Measurements from ENCODE around the gene PXYLP1. TPM values are rescaled to one million over a fixed set of nuclear protein-coding genes. Genes with fewer than 3 reads are reported as not detected.

PXYLP1 gene
- polyA plus RNA-seq, 1 donor from 2014 or later, result 109 TPM

DNA sequence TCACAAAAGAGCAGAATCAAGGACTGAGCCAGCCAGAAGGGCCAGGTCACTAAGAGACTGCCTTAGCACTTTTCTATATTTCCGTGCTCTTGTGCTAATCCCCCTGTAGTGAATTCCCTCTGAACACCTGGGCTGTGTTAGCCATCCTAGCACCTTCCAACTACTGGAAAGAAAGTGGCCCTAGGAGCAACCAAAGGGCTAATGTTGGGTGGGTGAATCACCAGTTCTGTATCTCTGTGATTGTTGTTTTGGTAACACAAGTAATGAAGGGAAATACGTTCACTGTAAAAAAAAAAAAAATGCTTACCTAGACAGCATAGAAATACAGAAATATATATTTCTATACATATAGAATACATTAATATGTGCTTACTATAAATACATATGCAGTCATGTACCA, 43.9 kb downstream of the PXYLP1 start:
- no peak overlapping the region for H3K4me3 ChIP-seq (ENCODE audit: low read length)
- no peaks in the 10 kb centered on the region for H4K20me1 ChIP-seq (ENCODE audit: insufficient read depth)
- H3K4me2 ChIP-seq (ENCODE audit: low read length), result no peak overlapping the region
- H3K27ac ChIP-seq (ENCODE audit: low read length), result no peak overlapping the region
- no peaks in the 10 kb centered on the region for H3F3A ChIP-seq (ENCODE audit: insufficient read depth, low read length, poor library complexity, severe bottlenecking)
- H3K9ac ChIP-seq (ENCODE audit: low read length), result no peak overlapping the region
- H3K9me3 ChIP-seq (ENCODE audit: low read length), result no peaks in the 10 kb centered on the region
- no peaks in the 10 kb centered on the region for H3K27me3 ChIP-seq (ENCODE audit: insufficient read depth, low read depth, low read length)
- no peaks in the 10 kb centered on the region for H3K9me2 ChIP-seq (ENCODE audit: insufficient read depth, low read length)
- no peaks in the 10 kb centered on the region for H3K79me2 ChIP-seq (replicated peaks; ENCODE audit: insufficient read depth, low read length)
- H3K36me3 ChIP-seq (ENCODE audit: insufficient read depth, low read length), result peaks cover 7% of the 10 kb centered on the region
- TF ChIP-seq EP300 (conservative IDR thresholded peaks at IDR 0.05; ENCODE audit: poor library complexity, severe bottlenecking), result no peak
- TF ChIP-seq SMC3 (conservative IDR thresholded peaks at IDR 0.05; ENCODE audit: poor library complexity), result no peak
- no peak for TF ChIP-seq TAF1 (IDR thresholded peaks at IDR 0.05; ENCODE audit: low read depth)
- no peak for TF ChIP-seq MXI1 (conservative IDR thresholded peaks at IDR 0.05; ENCODE audit: poor library complexity, severe bottlenecking)
- no peak for TF ChIP-seq REST (IDR thresholded peaks at IDR 0.05; ENCODE audit: borderline replicate concordance)
- no peak for TF ChIP-seq EZH2 (IDR thresholded peaks at IDR 0.05; ENCODE audit: borderline replicate concordance, insufficient read depth, low read length, poor library complexity, severe bottlenecking)
- no peak for TF ChIP-seq CTCF (IDR thresholded peaks at IDR 0.05; ENCODE audit: poor library complexity, severe bottlenecking)
- no peak for TF ChIP-seq POLR2AphosphoS5 (IDR thresholded peaks at IDR 0.05)
- no peak for TF ChIP-seq RAD21 (conservative IDR thresholded peaks at IDR 0.05)
- H2AFZ ChIP-seq (ENCODE audit: low read depth, low read length), result no peak overlapping the region

GRCh38 chr3:141275973-141276372, 44.3 kb downstream of the PXYLP1 start:
- Histone ChIP-seq H3F3A (ENCODE audit: insufficient read depth, low read length, poor library complexity, severe bottlenecking) (no peaks in the 10 kb centered on the region), H3K4me3 (ENCODE audit: low read length) (no peak overlapping the region), H3K9me3 (ENCODE audit: low read length) (no peaks in the 10 kb centered on the region), H3K9ac (ENCODE audit: low read length) (no peak overlapping the region), H3K4me2 (ENCODE audit: low read length) (no peak overlapping the region), H3K27ac (ENCODE audit: low read length) (no peak overlapping the region), H3K36me3 (ENCODE audit: insufficient read depth, low read length) (peaks cover 7% of the 10 kb centered on the region), H2AFZ (ENCODE audit: low read depth, low read length) (no peak overlapping the region), H3K9me2 (ENCODE audit: insufficient read depth, low read length) (no peaks in the 10 kb centered on the region), H3K79me2 (replicated peaks; ENCODE audit: insufficient read depth, low read length) (no peaks in the 10 kb centered on the region), H3K27me3 (ENCODE audit: insufficient read depth, low read depth, low read length) (no peaks in the 10 kb centered on the region), H4K20me1 (ENCODE audit: insufficient read depth) (no peaks in the 10 kb centered on the region)
- TF ChIP-seq MXI1 (conservative IDR thresholded peaks at IDR 0.05; ENCODE audit: poor library complexity, severe bottlenecking) (no peak), RAD21 (conservative IDR thresholded peaks at IDR 0.05) (no peak), EZH2 (IDR thresholded peaks at IDR 0.05; ENCODE audit: borderline replicate concordance, insufficient read depth, low read length, poor library complexity, severe bottlenecking) (no peak), CTCF (IDR thresholded peaks at IDR 0.05; ENCODE audit: poor library complexity, severe bottlenecking) (no peak), EP300 (conservative IDR thresholded peaks at IDR 0.05; ENCODE audit: poor library complexity, severe bottlenecking) (no peak), SMC3 (conservative IDR thresholded peaks at IDR 0.05; ENCODE audit: poor library complexity) (no peak), POLR2AphosphoS5 (IDR thresholded peaks at IDR 0.05) (no peak), REST (IDR thresholded peaks at IDR 0.05; ENCODE audit: borderline replicate concordance) (no peak), TAF1 (IDR thresholded peaks at IDR 0.05; ENCODE audit: low read depth) (no peak)

Data from neural cell (in vitro differentiated cells).